ENCODE results near the gene RIOK2.

Gene RIOK2

GRCh38 chr5:97120195-97120594 is 62.9 kb downstream of the RIOK2 start:
- Histone ChIP-seq H3K4me3 (ENCODE audit: low read depth, low read length) (no peak overlapping the region), H3K27ac (ENCODE audit: extremely low read depth, low read depth, low read length) (no peak overlapping the region), H3K4me1 (ENCODE audit: control insufficient read depth, insufficient read depth, low read length) (no peaks in the 10 kb centered on the region), H3K36me3 (ENCODE audit: control insufficient read depth in 2 of 2, insufficient read depth in 1 of 2, low read length in 2 of 2) (no peaks in the 10 kb centered on the region), H3K9me3 (ENCODE audit: control insufficient read depth, insufficient read depth, low read depth, low read length) (no peaks in the 10 kb centered on the region)
- POLR2A ChIA-PET: no interaction called here
- TF ChIP-seq ZNF16 (tag by site-specific recombination; IDR thresholded peaks at IDR 0.05; ENCODE audit: low read depth) (no peak), OSR2 (tag by site-specific recombination; IDR thresholded peaks at IDR 0.05) (no peak), ZBTB26 (tag by site-specific recombination; optimal IDR thresholded peaks at IDR 0.05) (no peak), TSHZ1 (tag by site-specific recombination; IDR thresholded peaks at IDR 0.05; ENCODE audit: borderline replicate concordance) (no peak), ZNF335 (tag by site-specific recombination; conservative IDR thresholded peaks at IDR 0.05) (no peak), ZNF629 (tag by site-specific recombination; IDR thresholded peaks at IDR 0.05) (no peak), ZNF354C (tag by site-specific recombination; IDR thresholded peaks at IDR 0.05; ENCODE audit: borderline replicate concordance, low read depth) (no peak), MZF1 (tag by site-specific recombination; IDR thresholded peaks at IDR 0.05; ENCODE audit: borderline replicate concordance) (no peak), SP7 (tag by site-specific recombination; IDR thresholded peaks at IDR 0.05) (no peak), ZNF707 (tag by site-specific recombination; IDR thresholded peaks at IDR 0.05) (no peak), KLF10 (tag by site-specific recombination; IDR thresholded peaks at IDR 0.05) (no peak), PRDM6 (tag by site-specific recombination; IDR thresholded peaks at IDR 0.05) (no peak), ZFP37 (tag by site-specific recombination; IDR thresholded peaks at IDR 0.05) (no peak), ZNF514 (tag by site-specific recombination; IDR thresholded peaks at IDR 0.05) (no peak), ZNF280C (tag by site-specific recombination; IDR thresholded peaks at IDR 0.05) (no peak), ZNF155 (tag by site-specific recombination; IDR thresholded peaks at IDR 0.05) (no peak), ZNF398 (tag by site-specific recombination; IDR thresholded peaks at IDR 0.05) (no peak), ZNF140 (tag by site-specific recombination; IDR thresholded peaks at IDR 0.05) (no peak)
- CTCF ChIA-PET: no interaction called here

Data from HEK293 (cell line).